ENCODE data around the gene TRPC4AP. TPM values are rescaled to one million over a fixed set of nuclear protein-coding genes. Genes with fewer than 3 reads are reported as not detected.
A peak's percentile ranks its signal among the peaks of the same experiment; 100 is the strongest.

Gene TRPC4AP
- total RNA-seq, 1 donor = 98.8 TPM

GRCh38 chr20:35088231-35089145, 4.1 kb downstream of the TRPC4AP start:
- H3K36me3 ChIP-seq (ENCODE audit: insufficient read depth, low read length) = peaks cover 14% of the 10 kb centered on the region
- peak; percentile 44 for DNase-seq (ENCODE audit: insufficient read length, low spot score, missing footprints)
- peaks cover 32% of the 10 kb centered on the region for H3K4me1 ChIP-seq (ENCODE audit: insufficient read depth, low read length)
- no peak overlapping the region for H2AFZ ChIP-seq (ENCODE audit: low read length)
- no peaks in the 10 kb centered on the region for H3K27me3 ChIP-seq (ENCODE audit: insufficient read depth, low read length)
- TF ChIP-seq CTCF (IDR thresholded peaks at IDR 0.05; ENCODE audit: extremely low read depth, low read depth, low read length) = no peak
- H3K4me2 ChIP-seq (ENCODE audit: insufficient read depth, low read length) = no peak overlapping the region
- peaks cover 86% of the 10 kb centered on the region for H3K79me2 ChIP-seq (ENCODE audit: insufficient read depth, low read length)
- peaks cover 64% of the 10 kb centered on the region for H4K20me1 ChIP-seq (ENCODE audit: insufficient read depth, low read length)
- H3K9me3 ChIP-seq (ENCODE audit: low read depth, low read length) = no peaks in the 10 kb centered on the region
- no peak overlapping the region for H3K4me3 ChIP-seq (ENCODE audit: insufficient read depth, low read length)
- H3K27ac ChIP-seq (ENCODE audit: low read depth, low read length) = no peak overlapping the region

GRCh38 chr20:35087791-35088190, 4.8 kb downstream of the TRPC4AP start:
- Histone ChIP-seq H3K4me1 (ENCODE audit: insufficient read depth, low read length) (peaks cover 25% of the 10 kb centered on the region), H3K4me3 (ENCODE audit: insufficient read depth, low read length) (no peak overlapping the region), H2AFZ (ENCODE audit: low read length) (no peak overlapping the region), H3K79me2 (ENCODE audit: insufficient read depth, low read length) (peaks cover 93% of the 10 kb centered on the region), H3K27ac (ENCODE audit: low read depth, low read length) (no peak overlapping the region), H3K36me3 (ENCODE audit: insufficient read depth, low read length) (peaks cover 14% of the 10 kb centered on the region), H3K4me2 (ENCODE audit: insufficient read depth, low read length) (no peak overlapping the region), H4K20me1 (ENCODE audit: insufficient read depth, low read length) (peaks cover 69% of the 10 kb centered on the region), H3K9me3 (ENCODE audit: low read depth, low read length) (no peaks in the 10 kb centered on the region), H3K27me3 (ENCODE audit: insufficient read depth, low read length) (no peaks in the 10 kb centered on the region)
- TF ChIP-seq CTCF (IDR thresholded peaks at IDR 0.05; ENCODE audit: extremely low read depth, low read depth, low read length) = no peak
- peak; percentile 32 for DNase-seq (ENCODE audit: insufficient read length, low spot score, missing footprints)

- no peak overlapping the region for H2AFZ ChIP-seq (ENCODE audit: low read length)
- H3K4me3 ChIP-seq (ENCODE audit: insufficient read depth, low read length) = no peak overlapping the region
- H3K27ac ChIP-seq (ENCODE audit: low read depth, low read length) = no peak overlapping the region
- H4K20me1 ChIP-seq (ENCODE audit: insufficient read depth, low read length) = peaks cover 72% of the 10 kb centered on the region
- H3K4me2 ChIP-seq (ENCODE audit: insufficient read depth, low read length) = no peak overlapping the region
- H3K27me3 ChIP-seq (ENCODE audit: insufficient read depth, low read length) = no peaks in the 10 kb centered on the region
- peaks cover 24% of the 10 kb centered on the region for H3K4me1 ChIP-seq (ENCODE audit: insufficient read depth, low read length)
- no peaks in the 10 kb centered on the region for H3K9me3 ChIP-seq (ENCODE audit: low read depth, low read length)
- H3K36me3 ChIP-seq (ENCODE audit: insufficient read depth, low read length) = peaks cover 14% of the 10 kb centered on the region
- no peak for TF ChIP-seq CTCF (IDR thresholded peaks at IDR 0.05; ENCODE audit: extremely low read depth, low read depth, low read length)
- DNase-seq (ENCODE audit: insufficient read length, low spot score, missing footprints) = no peak
- peaks cover 95% of the 10 kb centered on the region for H3K79me2 ChIP-seq (ENCODE audit: insufficient read depth, low read length)
Observed at GRCh38 chr20:35087355-35087754, 5.3 kb downstream of the TRPC4AP start.

- H4K20me1 ChIP-seq (ENCODE audit: insufficient read depth, low read length) = peaks cover 74% of the 10 kb centered on the region
- H3K4me1 ChIP-seq (ENCODE audit: insufficient read depth, low read length) = peaks cover 15% of the 10 kb centered on the region
- no peak for DNase-seq (ENCODE audit: insufficient read length, low spot score, missing footprints)
Observed at GRCh38 chr20:35085477-35086225, 7.0 kb downstream of the TRPC4AP start.

More at GRCh38 chr20:35085477-35086225, 7.0 kb downstream of the TRPC4AP start:
- Histone ChIP-seq H3K27ac (ENCODE audit: low read depth, low read length) (no peak overlapping the region), H3K4me3 (ENCODE audit: insufficient read depth, low read length) (no peak overlapping the region), H3K79me2 (ENCODE audit: insufficient read depth, low read length) (peaks cover 95% of the 10 kb centered on the region), H3K9me3 (ENCODE audit: low read depth, low read length) (no peaks in the 10 kb centered on the region), H3K27me3 (ENCODE audit: insufficient read depth, low read length) (no peaks in the 10 kb centered on the region), H3K36me3 (ENCODE audit: insufficient read depth, low read length) (peaks cover 14% of the 10 kb centered on the region), H2AFZ (ENCODE audit: low read length) (no peak overlapping the region), H3K4me2 (ENCODE audit: insufficient read depth, low read length) (no peak overlapping the region)
- TF ChIP-seq CTCF (IDR thresholded peaks at IDR 0.05; ENCODE audit: extremely low read depth, low read depth, low read length) = no peak

All from osteoblast (primary cell).